ES-I3 (cell line): ENCODE data around the gene NRG2.

Experiments
- H3K36me3 ChIP-seq: 2 replicates; pipeline ENCODE4 v1.6.1; 2013; ENCODE audit warnings: mild to moderate bottlenecking, low read length, control low read depth, moderate library complexity; ENCODE audit not compliant: insufficient read depth
- H3K4me1 ChIP-seq: 2 replicates; pipeline ENCODE4 v1.6.1; 2013; ENCODE audit warnings: mild to moderate bottlenecking, control low read depth, low read length; ENCODE audit not compliant: insufficient read depth
- H3K9ac ChIP-seq: 2 replicates; pipeline ENCODE4 v1.6.1; 2013; ENCODE audit warnings: low read depth, mild to moderate bottlenecking, low read length, moderate library complexity
- H3K9me3 ChIP-seq: 2 replicates; pipeline ENCODE4 v1.6.1; 2013; ENCODE audit warnings: mild to moderate bottlenecking, low read length, moderate library complexity; ENCODE audit not compliant: control insufficient read depth, insufficient read depth

The NRG2 gene

DNA sequence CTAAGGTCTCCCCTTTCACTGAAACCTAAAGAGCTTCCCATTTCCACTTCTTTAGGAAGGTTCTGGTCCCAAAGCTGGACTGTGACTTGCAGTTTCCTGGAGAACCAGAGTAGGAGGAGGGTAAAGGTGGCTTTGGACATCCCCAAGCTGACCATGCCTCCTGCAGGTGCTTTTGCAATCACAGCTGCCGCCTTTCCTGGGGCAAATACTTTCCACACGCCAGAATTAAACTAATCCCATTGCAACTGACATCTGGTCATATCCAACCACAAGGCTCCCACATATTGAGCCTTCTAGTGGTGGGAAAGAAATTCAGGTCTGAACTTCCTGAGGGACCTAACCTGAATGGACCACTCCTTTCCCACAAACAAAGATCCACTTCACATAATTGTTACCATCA, 92.7 kb downstream of the NRG2 start:
- Histone ChIP-seq H3K36me3 (no peaks in the 10 kb centered on the region), H3K4me1 (peaks cover 3% of the 10 kb centered on the region; the same call in 1 of the 2 replicates), H3K9ac (no peak overlapping the region), H3K9me3 (no peaks in the 10 kb centered on the region)

DNA sequence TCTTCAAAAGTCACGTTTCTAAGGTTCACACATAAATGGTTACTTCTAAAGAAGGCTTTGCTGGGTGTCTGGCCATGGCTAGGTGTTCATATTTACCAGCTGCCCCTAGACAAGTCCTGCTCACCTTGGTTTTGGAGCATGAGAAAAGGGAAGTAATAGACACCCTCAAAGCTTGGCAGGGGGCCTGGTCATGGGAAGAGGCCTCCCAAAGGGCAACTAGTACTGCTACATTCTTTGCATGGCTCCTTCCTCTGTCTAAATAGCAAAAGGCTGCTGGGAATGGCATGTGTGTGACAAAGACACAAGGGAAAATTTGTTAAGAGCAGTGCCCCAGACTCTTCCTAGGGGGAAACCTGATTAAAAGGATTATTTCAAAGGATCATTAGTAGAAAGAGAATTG, 93.4 kb downstream of the NRG2 start:
- no peaks in the 10 kb centered on the region for H3K9me3 ChIP-seq
- H3K4me1 ChIP-seq, result 0 out of 2 replicates have a peak, but pooled peaks cover 3% of the 10 kb centered on the region
- no peak overlapping the region for H3K9ac ChIP-seq
- H3K36me3 ChIP-seq, result no peaks in the 10 kb centered on the region

DNA sequence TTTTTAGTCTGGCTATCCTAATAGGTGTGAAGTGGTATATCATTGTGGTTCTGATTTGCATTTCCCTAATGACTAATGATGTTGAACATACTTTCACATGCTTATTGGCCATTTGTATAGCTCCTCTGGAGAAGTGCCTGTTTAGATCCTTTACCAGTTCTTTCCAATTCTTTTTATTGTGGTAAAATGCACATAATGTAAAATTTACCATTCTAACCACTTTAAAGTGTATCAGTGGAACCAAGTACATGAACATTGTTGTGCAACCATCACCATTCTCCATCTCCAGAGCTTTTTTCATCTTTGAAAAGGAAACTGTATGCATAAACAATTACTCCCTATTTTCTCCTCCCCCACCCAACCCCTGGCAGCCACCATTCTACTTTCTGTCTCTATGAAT, 95.4 kb downstream of the NRG2 start:
- H3K4me1 ChIP-seq, result no peaks in the 10 kb centered on the region
- no peak overlapping the region for H3K9ac ChIP-seq
- H3K36me3 ChIP-seq, result no peaks in the 10 kb centered on the region
- H3K9me3 ChIP-seq, result no peaks in the 10 kb centered on the region

DNA sequence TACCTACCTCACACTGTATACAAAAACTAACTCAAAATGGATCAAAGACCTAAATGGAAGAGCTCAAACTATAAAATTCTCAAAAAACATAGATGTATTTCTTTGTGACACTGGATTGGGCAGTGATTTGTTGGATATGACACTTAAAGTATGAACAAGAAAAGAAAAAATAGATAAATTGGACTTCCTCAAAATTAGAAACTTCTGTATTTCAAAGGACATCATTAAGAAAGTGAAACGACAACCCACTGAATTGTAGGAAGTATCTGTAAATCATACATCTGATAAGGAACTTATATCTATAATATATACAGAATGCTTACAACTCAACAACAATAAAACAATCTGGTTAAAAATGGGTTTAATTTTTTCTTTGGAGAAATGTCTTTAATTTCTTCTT, 96.7 kb downstream of the NRG2 start:
- Histone ChIP-seq H3K4me1 (no peaks in the 10 kb centered on the region), H3K9me3 (peaks cover 6% of the 10 kb centered on the region; the same call in 1 of the 2 replicates), H3K36me3 (no peaks in the 10 kb centered on the region)

DNA sequence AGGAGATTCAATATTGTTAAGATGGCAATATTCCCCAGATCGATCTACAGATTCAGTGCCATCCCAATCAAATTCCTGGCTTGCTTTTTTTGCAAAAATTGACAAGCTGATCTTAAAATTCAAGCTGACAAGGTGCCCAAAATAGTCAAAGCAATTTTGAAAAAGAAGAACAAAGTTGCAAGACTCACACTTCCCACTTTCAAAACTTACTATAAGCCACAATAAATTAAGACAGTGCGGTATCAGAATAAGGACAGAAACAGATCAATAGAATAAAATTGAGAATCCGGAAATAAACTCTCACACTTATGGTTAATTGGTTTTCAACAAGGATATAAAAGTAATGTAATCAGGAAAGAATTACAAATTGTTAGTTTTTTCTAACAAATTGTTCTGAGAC, 97.1 kb downstream of the NRG2 start:
- no peaks in the 10 kb centered on the region for H3K4me1 ChIP-seq
- H3K9me3 ChIP-seq, result peaks cover 6% of the 10 kb centered on the region; the same call in 1 of the 2 replicates
- H3K9ac ChIP-seq, result no peak overlapping the region
- no peaks in the 10 kb centered on the region for H3K36me3 ChIP-seq

More for the DNA sequence above, 96.7 kb downstream of the NRG2 start:
- no peak overlapping the region for H3K9ac ChIP-seq

DNA sequence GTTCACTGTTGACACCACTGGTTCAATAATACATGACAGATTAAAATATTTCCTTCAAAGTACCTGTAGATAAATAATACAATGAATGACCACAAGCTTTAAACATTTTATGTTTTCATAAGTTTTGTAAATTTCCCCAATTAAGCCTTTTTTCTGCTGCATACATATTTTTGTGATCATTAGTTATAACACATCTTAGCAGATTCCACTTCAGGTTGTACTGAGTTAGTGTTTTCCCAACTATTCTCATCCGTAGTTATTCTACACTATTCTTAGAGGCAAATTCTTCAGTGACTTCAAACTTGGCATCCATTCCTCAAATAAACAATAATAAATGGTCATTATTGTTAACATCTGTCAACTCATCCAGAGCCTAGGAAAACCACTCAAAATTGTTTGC, 100.9 kb downstream of the NRG2 start:
- Histone ChIP-seq H3K36me3 (no peaks in the 10 kb centered on the region), H3K9me3 (peaks cover 6% of the 10 kb centered on the region; the same call in 1 of the 2 replicates), H3K4me1 (no peaks in the 10 kb centered on the region), H3K9ac (no peak overlapping the region)

DNA sequence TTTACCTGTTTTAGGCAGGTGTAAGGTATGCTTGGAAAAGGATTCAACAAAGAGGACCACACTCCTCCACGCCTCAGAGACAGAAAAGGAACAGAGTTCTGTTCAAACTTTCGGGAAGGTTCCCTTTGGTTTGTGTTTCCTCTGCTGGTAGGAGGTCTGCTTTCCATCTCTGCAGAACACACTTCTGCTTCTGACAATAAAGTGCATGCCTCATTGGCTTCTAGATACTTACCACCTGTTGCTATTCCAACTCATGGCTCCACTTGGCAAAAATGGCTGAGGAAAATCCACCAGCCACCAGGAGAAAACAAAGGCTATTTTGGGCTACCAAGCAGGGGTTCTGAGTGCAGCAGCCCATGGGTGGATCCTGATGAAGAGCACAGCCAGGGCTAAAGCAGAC, 112.7 kb downstream of the NRG2 start:
- no peak overlapping the region for H3K9ac ChIP-seq
- H3K4me1 ChIP-seq, result no peaks in the 10 kb centered on the region
- no peaks in the 10 kb centered on the region for H3K9me3 ChIP-seq
- no peaks in the 10 kb centered on the region for H3K36me3 ChIP-seq

DNA sequence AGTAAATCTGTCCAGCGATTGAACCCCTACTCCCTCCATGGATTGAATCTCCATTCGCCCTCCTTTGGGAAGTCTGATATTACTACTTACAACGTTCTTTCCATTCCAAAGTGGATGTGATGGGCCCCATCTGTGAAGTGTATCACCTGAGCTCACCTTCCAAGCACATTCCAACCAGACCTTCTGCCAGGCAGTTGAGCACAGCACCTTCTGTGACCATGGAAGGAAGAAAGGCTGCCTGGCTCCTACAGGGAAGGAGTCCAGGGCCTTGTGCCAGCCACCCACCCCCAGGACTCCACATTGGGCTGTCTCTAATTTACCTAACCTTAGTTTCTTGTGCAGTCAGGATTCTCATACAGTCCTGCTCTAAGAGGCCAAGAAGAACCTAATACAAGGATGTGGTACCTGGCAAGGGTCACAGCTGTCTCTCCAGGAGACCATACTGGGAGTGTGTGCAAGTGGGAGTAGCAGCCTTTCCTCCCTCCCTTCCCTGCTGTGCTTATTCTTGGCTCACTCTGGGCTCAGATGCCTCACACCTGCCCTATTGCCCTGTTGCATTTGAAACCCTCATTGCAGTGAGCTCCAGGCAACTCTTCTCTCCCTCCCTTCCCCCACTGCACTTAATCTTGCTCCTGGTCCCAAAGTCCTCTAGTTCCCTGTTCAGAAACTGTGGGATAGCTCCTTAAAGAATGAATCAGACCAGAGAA, 116.1 kb downstream of the NRG2 start:
- H3K9ac ChIP-seq, result no peak overlapping the region
- H3K9me3 ChIP-seq, result no peaks in the 10 kb centered on the region; the same call in 1 of the 2 replicates
- H3K36me3 ChIP-seq, result no peaks in the 10 kb centered on the region
- no peaks in the 10 kb centered on the region for H3K4me1 ChIP-seq

DNA sequence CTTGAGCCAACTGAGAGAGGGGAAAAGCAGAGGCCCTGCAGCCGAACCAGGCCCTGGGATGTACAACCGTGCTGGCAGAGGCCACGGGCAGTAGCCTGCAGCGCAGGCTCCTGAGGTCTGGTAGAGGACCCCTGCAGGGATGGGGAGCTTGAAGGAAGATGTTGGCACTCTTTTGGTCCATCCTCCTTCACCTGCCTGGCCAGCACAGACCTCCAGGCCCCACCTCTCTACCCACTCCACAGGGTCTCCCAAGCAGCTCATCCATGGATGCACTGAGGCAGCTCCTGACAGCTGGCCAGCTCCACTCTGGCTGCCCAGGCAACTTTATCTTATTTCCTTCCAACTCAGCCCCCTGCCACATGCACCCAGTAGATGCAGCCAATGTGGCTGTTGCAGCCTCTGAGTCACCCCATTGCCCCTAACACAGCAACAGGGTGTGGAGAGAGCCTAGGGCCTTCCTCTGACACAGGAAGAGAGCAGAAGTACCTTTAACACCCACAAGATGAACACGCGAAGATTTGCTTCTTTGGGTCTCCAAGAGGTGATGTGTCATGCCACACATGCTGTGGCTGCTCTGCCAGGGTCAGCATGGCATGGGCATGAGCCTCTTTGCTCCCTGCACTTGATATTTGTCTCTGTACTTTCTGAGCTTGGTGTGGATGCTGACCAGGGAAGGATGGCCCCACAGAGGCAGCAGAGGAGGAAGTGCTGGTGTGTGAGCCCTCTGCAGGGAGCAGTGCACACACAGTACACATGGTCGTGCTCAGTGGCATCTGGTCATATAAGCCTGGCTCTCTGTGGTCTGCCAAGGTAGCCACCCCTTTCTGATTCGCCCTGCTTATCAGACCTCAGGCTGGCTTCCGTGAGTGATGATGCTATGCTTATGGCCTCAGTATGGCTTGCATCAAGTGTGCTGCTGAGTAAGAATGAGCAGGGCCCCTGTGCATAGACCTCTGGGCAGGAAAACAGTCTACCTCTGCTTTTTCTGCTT, 117.2 kb downstream of the NRG2 start:
- no peaks in the 10 kb centered on the region; the same call in 1 of the 2 replicates for H3K9me3 ChIP-seq
- H3K9ac ChIP-seq, result no peak overlapping the region
- no peaks in the 10 kb centered on the region for H3K36me3 ChIP-seq
- no peaks in the 10 kb centered on the region for H3K4me1 ChIP-seq

DNA sequence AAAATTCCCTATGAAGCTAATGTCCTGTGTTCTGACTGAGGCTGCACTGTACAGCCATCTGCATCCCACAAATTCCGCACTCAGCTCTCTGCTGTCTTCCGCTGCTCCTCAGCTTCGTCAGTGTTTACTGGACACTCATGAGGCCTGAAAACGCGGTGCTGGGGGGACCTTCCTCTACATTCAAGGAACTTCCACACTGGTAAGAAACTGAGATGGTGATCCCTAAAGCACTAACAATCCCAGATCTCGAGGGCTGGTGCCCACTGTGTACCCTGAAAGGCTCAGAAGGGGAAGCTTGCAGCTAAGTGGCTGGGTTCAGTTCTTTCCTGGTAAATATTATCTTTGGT, 117.9 kb downstream of the NRG2 start:
- H3K9ac ChIP-seq, result no peak overlapping the region
- no peaks in the 10 kb centered on the region; the same call in 1 of the 2 replicates for H3K9me3 ChIP-seq
- no peaks in the 10 kb centered on the region for H3K36me3 ChIP-seq
- H3K4me1 ChIP-seq, result no peaks in the 10 kb centered on the region

DNA sequence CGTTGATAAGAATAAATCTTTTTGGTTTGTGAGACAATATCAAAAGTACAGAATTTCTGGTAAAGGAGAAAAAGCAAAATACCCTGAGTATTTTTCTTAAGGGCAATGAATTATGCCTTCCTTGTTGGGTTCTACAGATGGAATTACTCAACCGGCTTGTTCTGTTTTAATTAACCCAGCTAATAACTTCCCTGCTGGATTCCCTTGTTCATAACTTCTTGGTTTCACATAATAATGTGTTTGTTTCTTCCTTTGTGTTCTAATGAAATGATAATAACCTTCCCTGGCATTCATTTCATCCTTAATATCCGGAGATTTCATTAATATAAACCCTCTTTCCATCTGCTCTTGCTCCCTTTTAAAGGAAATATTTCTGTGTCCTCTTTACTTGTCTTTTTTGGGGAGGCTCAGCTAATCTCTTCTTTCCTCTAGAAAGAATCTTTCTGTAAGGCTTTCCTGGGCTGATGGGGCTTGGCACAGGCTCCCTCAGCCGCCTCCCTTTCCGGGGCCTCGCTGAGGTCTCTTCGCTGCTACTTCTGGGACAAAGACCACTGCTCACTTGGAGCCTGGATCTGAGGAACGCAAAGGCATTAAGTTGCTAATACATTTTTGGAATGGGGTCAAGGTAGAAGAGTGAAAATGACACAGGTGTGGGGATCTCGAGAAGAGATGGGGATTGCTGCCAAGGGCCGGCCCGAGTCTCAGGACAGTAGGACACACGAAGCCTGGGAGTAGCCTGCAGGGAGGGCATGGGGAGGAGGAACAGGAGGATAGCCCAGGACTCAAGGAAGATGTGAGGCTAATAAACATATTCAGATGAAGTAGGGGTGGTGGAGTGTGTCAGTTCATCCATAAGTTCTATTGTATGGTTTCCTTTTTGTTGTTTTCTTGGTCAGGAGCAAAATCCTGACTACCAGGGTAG, 118.5 kb downstream of the NRG2 start:
- Histone ChIP-seq H3K36me3 (no peaks in the 10 kb centered on the region), H3K9me3 (no peaks in the 10 kb centered on the region; the same call in 1 of the 2 replicates), H3K4me1 (no peaks in the 10 kb centered on the region), H3K9ac (no peak overlapping the region)

DNA sequence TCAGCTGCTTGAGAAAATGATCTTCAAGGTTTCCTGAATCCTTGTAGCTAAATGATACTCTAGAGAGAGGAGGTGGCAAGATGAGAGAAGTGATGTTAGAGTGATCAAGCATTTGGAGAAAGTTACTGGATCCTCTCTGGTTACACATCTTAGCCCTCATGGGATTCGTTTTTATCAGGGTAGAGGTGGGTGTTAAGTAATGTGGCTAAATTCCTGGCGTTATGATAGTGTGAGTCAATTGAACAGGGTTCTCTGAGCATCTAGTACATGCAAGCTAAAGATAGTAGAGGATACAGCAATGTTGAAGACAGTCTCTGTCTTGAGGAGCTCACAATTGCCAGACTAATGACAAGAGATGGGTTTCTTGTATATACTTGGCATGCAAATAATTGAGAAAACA, 123.8 kb downstream of the NRG2 start:
- Histone ChIP-seq H3K9me3 (no peaks in the 10 kb centered on the region), H3K9ac (no peak overlapping the region), H3K4me1 (peaks cover 9% of the 10 kb centered on the region; the same call in 1 of the 2 replicates), H3K36me3 (no peaks in the 10 kb centered on the region)

DNA sequence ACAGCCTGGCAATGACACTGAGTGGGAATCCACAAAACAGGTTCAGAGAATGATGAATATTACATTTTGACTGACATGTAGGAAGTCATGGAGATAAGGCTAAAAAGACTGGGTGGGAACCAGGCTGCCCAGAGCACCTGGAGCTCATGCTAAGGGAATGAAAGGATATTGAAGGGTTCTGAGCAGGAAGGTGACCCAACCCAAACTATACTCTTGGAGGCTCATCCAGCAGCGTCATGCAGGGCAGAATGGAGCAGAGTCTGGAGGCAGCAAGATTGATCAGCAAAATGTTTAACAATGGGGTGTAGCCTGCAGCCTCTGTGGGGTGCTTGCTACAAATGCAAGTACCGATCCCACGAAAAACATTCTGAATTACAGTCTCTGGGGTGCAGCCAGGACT, 127.3 kb downstream of the NRG2 start:
- Histone ChIP-seq H3K36me3 (no peaks in the 10 kb centered on the region), H3K4me1 (peaks cover 9% of the 10 kb centered on the region; the same call in 1 of the 2 replicates), H3K9ac (no peak overlapping the region), H3K9me3 (no peaks in the 10 kb centered on the region)

DNA sequence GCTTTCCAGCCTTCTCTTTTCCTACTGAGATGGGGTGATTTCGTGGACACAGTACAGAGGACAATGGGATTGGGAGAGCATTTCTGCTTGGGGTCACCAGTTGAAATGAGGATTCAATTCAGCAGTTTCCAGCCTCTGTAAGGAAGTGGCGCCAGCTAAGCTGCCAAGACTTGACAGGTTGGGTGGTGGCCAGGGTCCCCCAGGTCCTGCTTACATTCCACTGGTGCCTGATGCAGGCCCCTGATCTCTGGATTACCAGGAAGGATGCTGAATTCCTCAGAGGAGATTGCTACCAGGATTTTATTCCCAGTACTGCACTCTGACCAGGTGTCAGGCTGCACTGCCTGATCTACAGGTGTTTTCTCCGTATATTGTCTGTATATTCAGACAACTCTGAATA, 127.8 kb downstream of the NRG2 start:
- Histone ChIP-seq H3K9ac (no peak overlapping the region), H3K4me1 (peaks cover 9% of the 10 kb centered on the region; the same call in 1 of the 2 replicates), H3K9me3 (no peaks in the 10 kb centered on the region), H3K36me3 (no peaks in the 10 kb centered on the region)
